Measurements from ENCODE around the gene PTGFRN. TPM values are rescaled to one million over a fixed set of nuclear protein-coding genes. Genes with fewer than 3 reads are reported as not detected.
"Not testable (repeated sequence)": the region's sequence is repeated elsewhere in the genome, so short reads cannot be mapped to it uniquely, and the experiment has no call there.

PTGFRN gene
- polyA plus RNA-seq, 1 donor, result 56.6 TPM

- peak; percentile 22 for DNase-seq
These were observed 5.5 kb downstream of the PTGFRN start for GRCh38 chr1:116915086-116915661.

DNA sequence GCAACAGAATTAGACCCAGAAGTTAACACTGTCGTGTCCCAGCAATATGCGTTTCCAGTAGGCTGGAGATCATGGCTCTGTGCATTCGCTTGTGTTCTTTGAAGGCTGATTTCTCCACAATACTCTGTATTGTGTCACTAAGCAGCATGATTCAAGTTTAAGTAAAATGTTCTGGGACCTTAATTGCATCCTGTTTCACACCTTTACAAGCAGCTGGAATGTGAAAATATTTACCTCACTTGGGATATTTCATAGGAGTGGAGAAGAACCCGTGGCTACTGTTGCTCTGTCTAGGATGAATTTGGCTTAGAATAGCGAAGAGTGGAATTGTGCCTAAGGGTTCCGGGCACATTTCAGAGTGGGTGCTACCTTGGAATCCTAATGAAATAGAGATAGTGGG lies 6.3 kb downstream of the PTGFRN start:
- no peak for DNase-seq

- no peak for DNase-seq
These were observed 7.1 kb downstream of the PTGFRN start for GRCh38 chr1:116916533-116917445.

GRCh38 chr1:116918714-116919357 lies 9.1 kb downstream of the PTGFRN start:
- DNase-seq, result no peak

DNA sequence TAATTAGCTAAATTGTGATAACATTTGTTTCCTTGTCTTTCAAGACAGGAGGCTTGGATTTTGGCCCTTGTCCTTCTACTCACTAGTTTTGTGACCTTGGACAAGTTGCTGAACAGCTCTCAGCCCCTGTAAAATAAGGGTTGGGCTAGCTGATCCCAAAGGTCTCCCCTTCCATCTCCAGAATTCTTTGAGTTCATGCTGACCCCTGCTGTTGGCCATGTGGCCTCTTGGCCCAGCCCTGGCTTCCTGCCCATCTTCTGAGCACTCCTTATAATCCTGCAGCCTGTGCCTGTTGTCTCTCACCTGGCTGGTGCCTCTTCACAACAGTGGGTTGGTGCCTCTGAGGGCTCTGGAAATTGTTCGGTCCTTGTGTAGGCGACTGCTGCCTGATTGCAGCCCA lies 10.1 kb downstream of the PTGFRN start:
- DNase-seq, result no peak

DNA sequence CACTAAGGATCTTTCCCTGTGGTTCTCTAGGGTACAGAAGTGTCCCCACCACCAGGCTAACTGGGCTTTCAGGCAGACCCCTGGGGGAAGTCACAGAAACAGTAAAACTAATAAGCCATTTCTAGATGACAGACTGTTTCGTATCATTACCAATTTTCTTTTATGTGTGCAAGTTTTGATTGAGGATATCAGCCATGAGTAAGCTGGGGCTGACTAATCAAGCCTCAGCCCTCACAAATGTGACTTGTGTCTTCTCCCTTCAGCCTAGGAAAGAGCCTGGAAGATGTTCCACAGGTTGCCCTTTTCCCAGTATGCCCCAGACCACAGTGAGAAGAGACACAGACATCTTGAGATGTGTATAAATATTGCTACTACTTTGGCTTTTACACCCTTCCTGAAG lies 10.5 kb downstream of the PTGFRN start:
- DNase-seq, result no peak

GRCh38 chr1:116921301-116921885 lies 11.7 kb downstream of the PTGFRN start:
- no peak for DNase-seq

GRCh38 chr1:116921937-116922336 lies 12.2 kb downstream of the PTGFRN start:
- no peak for DNase-seq

GRCh38 chr1:116923421-116923820 lies 13.7 kb downstream of the PTGFRN start:
- no peak for DNase-seq

DNA sequence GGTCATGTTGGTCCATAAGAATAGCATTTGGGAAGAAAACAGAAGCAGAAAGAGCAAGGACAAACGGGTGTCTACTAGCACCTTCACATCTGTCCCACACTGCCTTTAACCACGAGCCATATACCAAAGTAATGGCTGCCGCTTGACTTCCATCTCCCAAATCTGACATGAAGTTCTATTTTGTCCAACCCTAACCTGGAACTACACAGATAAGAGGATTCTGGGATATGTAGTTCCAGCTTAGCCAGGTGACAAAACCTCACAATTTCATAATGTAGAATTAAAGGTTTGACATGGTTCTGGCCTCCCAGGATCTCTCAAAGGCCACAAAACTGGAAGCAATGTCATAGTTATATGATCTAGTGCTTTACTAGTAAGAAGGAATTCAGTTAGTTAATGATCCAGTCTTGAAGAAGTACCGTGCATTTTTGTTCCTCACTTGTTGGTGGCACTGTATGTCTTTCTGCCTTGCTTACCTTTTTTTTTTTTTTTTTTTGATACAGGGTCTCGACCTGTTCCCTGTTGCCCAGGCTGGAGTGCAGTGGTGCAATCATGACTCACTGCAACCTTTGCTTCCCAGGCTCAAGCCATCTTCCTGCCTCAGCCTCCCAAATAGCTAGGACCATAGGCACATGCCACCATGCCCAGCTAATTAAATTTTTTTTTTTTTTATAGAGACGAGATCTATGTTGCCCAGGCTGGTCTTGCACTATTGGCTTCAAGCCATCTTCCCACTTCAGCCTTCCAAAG lies 17.5 kb downstream of the PTGFRN start:
- DNase-seq, result no peak

- DNase-seq, result no peak
These were observed 20.4 kb downstream of the PTGFRN start for GRCh38 chr1:116929961-116930592.

DNA sequence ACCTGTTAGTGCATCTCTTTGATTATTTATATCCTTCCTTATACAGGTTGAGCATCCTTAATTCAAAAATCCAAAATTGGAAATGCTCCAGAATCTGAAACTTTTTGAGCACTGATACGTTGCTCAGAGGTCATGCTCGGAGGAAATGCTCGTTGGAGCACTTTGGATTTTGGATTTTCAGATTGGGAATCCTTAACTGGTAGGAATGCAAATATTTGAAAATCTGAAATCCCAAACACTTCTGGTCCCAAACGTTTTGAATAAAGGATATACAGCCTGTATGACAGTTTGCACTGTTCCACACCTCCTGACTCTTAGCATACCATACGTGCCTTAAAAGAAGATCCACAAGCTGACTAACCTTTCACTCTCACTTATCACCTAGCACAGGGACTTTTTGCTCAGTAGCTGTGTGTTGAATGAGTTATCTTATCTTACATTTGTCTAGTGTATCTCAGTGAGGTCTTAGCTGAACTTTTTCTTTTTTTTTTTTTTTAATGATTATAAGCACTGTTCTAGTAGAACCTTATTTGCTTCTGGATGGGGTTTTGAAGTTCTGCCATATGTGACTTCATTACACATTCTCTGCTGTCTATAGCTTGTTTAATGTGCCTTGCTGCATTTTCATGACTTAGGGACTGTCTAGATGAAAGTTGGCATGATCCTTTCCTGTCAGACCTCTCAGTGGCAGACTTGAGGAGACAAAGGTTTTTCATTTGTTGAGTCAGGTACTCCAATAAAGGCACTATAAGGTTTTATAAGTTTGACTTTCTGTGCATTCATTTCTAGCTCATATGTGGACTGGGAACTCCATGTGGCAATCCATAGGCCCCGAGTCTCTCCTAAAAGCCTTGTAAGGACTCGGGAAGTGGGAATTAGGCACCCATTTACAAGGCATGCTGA lies 21.6 kb downstream of the PTGFRN start:
- no peak for DNase-seq

- DNase-seq, result no peak
These were observed 24.1 kb downstream of the PTGFRN start for GRCh38 chr1:116933606-116934515.

GRCh38 chr1:116934586-116935207 lies 25.0 kb downstream of the PTGFRN start:
- DNase-seq, result no peak

- DNase-seq, result no peak
These were observed 28.5 kb downstream of the PTGFRN start for GRCh38 chr1:116938216-116938615.

GRCh38 chr1:116939780-116940543 lies 30.2 kb downstream of the PTGFRN start:
- not testable (repeated sequence) for DNase-seq

DNA sequence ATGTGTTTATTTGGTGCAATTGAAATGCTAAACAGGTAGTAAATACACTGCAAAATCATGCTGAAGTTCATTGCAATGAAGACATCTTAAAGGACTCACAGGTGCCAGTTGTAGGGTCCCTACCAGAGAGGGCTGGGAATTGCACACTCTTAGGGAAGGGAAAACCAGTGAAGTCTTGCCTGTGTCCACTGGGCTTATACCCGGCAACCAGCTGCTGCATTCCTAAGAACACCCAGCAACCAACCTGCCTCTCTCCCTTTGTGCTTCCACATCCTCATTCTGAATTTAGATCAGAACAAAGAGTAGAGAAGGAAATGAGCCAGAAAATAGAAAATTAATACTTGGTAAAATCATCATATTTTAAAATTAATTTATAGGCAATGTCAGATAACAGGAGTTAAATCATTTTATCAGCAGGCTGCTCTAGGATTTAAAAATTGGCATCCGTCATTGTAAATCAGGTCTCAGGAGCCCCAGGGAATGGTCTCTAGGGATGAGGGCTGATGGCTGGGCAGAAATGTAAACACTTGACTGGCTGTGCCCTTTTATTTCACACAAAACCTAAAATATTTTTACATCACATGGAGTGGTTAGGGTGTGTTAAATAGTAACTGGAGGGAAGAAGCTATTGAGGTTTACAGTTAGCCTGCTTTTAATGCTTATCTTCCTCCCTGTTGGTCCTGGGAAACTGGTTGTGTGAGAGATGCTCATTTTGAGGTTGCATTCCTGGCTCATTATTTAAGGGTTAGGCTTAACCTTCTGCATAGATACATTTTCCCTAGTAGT lies 31.3 kb downstream of the PTGFRN start:
- no peak for DNase-seq
